Esophagus muscularis mucosa (tissue), 4 donors: ENCODE measurements around the gene MRPL48. TPM values are rescaled to one million over a fixed set of nuclear protein-coding genes. Genes with fewer than 3 reads are reported as not detected.
A peak's percentile ranks its signal among the peaks of the same experiment; 100 is the strongest.
"Not testable (repeated sequence)": the region's sequence is repeated elsewhere in the genome, so short reads cannot be mapped to it uniquely, and the experiment has no call there.

Experiments
- DNase-seq: peaks from one replicate; pipeline ENCODE4 v3.0.0-alpha.2; 2017; ENCODE audit errors: extremely low spot score
- H3K27ac ChIP-seq, 4 donors: fragments of 200-600 bp; sonication (generic); replicated peaks in 1 of 4; 1 replicate in 3 of 4; 2 replicates in 1 of 4; pipeline ENCODE4 v1.5.1; 2016 to 2019; ENCODE audit warnings: mild to moderate bottlenecking in 1 of 4
- H3K27me3 ChIP-seq, 4 donors: fragments of 200-600 bp; sonication (generic); one replicate each; pipeline versions ENCODE4 v1.5.1 to v1.6.0; 2016 to 2019
- H3K36me3 ChIP-seq, 4 donors: fragments of 200-600 bp; sonication (generic); one replicate each; pipeline ENCODE4 v1.5.1; 2016 to 2019
- H3K4me1 ChIP-seq, 4 donors: fragments of 200-600 bp; sonication (generic); one replicate each; pipeline ENCODE4 v1.5.1; 2016 to 2019
- H3K4me3 ChIP-seq, 4 donors: fragments of 200-600 bp; sonication (generic); 1 replicate in 2 of 4; 2 replicates in 2 of 4; pipeline ENCODE4 v1.5.1; 2016 to 2019; ENCODE audit warnings: mild to moderate bottlenecking in 4 of 4, moderate library complexity in 1 of 4
- H3K9me3 ChIP-seq, 4 donors: fragments of 200-600 bp; sonication (generic); 1 replicate in 3 of 4; 2 replicates in 1 of 4; pipeline ENCODE4 v1.5.1; 2016 to 2019
- EP300 ChIP-seq: sonication (generic); formaldehyde crosslinking; IDR thresholded peaks from one replicate; pipeline ENCODE4 v1.6.1; 2017; ENCODE audit warnings: antibody characterized with exemption
- POLR2A ChIP-seq: fragments of 450-650 bp; IDR thresholded peaks from one replicate; pipeline ENCODE4 v1.6.1; 2017; ENCODE audit warnings: antibody characterized with exemption, moderate library complexity, mild to moderate bottlenecking, low read depth
- POLR2AphosphoS5 ChIP-seq, 2 donors: sonication (generic); formaldehyde crosslinking; IDR thresholded peaks; one replicate each; pipeline ENCODE4 v1.6.1; 2017; ENCODE audit warnings: antibody characterized with exemption in 2 of 2
- WGBS: methylation state at CpG from one replicate; pipeline ENCODE4 v1.1.5; 2018; 5-methylcytosine and 5-hydroxymethylcytosine counted together
- intact Hi-C: fragments of 100-400 bp; cut with DNase I; formaldehyde crosslinking; loops from one replicate; pipeline ENCODE4 v1.15.1; 2023
- total RNA-seq, 4 donors: library from RNA; depleted of rRNA; stranded (reverse); fragments of >200 nt; gene quantifications; one replicate each; pipeline versions ENCODE4 v1.1.0 to v1.2.1, GENCODE V29; 2016
- TF ChIP-seq, protein P1 (sequence below), 3 experiments: fragments of 200-600 bp in 2 of 3; fragments of 450-650 bp in 1 of 3; sonication (generic) in 2 of 3; IDR thresholded peaks; one replicate each; pipeline ENCODE4 v1.5.1; 2017 to 2019; ENCODE audit warnings: antibody characterized with exemption in 3 of 3, mild to moderate bottlenecking in 2 of 3, moderate library complexity in 1 of 3

MRPL48 gene
- total RNA-seq, 4 donors from 2014 or later, result 8.9 to 18.4 (median 11.5) TPM

DNA sequence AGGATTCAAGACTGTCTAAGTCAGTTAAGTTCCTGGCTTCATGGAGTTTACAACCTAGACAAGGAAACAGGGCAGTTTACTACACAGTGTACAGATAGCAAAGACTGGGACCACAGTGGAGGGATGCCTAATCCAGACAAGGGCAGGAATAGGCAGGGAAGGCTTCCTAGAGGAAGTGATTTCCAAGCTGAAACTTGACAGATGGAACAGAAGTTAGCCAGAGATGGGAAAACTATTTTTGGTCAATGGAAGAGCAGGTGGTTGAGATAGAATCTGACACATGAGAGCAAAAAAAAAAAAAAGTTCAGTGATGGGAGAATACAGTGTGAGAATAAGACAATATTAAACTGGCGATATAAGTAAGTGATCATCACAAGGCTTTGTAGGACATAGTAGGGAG lies 87.7 kb downstream of the MRPL48 start:
- TF ChIP-seq POLR2AphosphoS5 (IDR thresholded peaks at IDR 0.05), result no peak
- TF ChIP-seq EP300, result no peak
- TF ChIP-seq POLR2A, result no peak
- TF ChIP-seq, protein P1, sequence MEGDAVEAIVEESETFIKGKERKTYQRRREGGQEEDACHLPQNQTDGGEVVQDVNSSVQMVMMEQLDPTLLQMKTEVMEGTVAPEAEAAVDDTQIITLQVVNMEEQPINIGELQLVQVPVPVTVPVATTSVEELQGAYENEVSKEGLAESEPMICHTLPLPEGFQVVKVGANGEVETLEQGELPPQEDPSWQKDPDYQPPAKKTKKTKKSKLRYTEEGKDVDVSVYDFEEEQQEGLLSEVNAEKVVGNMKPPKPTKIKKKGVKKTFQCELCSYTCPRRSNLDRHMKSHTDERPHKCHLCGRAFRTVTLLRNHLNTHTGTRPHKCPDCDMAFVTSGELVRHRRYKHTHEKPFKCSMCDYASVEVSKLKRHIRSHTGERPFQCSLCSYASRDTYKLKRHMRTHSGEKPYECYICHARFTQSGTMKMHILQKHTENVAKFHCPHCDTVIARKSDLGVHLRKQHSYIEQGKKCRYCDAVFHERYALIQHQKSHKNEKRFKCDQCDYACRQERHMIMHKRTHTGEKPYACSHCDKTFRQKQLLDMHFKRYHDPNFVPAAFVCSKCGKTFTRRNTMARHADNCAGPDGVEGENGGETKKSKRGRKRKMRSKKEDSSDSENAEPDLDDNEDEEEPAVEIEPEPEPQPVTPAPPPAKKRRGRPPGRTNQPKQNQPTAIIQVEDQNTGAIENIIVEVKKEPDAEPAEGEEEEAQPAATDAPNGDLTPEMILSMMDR (IDR thresholded peaks at IDR 0.05), result no peak
- no peaks in the 10 kb centered on the region for H3K9me3 ChIP-seq
- peaks cover 5 to 50% (median 33%) of the 10 kb centered on the region in 4 donors for H3K36me3 ChIP-seq
- H3K4me1 ChIP-seq, result peaks cover 16 to 37% (median 31%) of the 10 kb centered on the region in 4 donors
- intact Hi-C loops, result loop anchor here (5.0 kb wide), 1 partner anchor 88 kb away; the partner anchor contains the start of gene MRPL48
- peak overlapping the region; percentile 72 to 93 (median 82) for H3K4me3 ChIP-seq
- peak overlapping the region in 3 of 4 donors; percentile 85 to 92 (median 87) for H3K27ac ChIP-seq
- no peaks in the 10 kb centered on the region for H3K27me3 ChIP-seq
- DNase-seq, result no peak
- 91% methylated on average over 1 of the region's 1 CpG for WGBS

DNA sequence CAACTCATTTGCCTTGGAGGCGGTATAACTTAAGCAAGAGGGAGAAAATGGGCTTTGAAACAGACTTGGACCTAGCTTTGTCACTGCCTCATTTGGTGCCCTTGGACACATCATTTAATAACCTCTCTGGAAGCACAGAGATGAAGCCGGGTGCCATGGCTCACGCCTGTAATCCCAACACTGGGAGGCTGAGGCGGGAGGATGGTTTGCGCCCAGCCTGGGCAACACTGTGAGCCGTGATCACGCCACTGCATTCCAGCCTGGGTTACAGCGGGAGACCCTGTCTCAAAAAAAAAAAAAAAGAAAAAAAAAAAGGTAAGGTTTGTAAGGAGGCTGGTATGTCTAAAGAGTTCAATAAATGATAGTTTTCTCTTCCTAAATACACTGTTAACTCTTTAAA lies 88.2 kb downstream of the MRPL48 start:
- peak overlapping the region; percentile 72 to 93 (median 82) for H3K4me3 ChIP-seq
- intact Hi-C loops, result loop anchor here (5.0 kb wide), 1 partner anchor 89 kb away; the partner anchor contains the start of gene MRPL48
- 31% methylated on average over 8 of the region's 8 CpGs for WGBS
- peak overlapping the region; percentile 84 to 92 (median 86) for H3K27ac ChIP-seq
- TF ChIP-seq POLR2A, result no peak
- no peak for TF ChIP-seq EP300
- TF ChIP-seq POLR2AphosphoS5 (IDR thresholded peaks at IDR 0.05), result no peak
- TF ChIP-seq, protein P1 (IDR thresholded peaks at IDR 0.05), result no peak
- H3K36me3 ChIP-seq, result peaks cover 5 to 45% (median 33%) of the 10 kb centered on the region in 4 donors
- H3K9me3 ChIP-seq, result no peaks in the 10 kb centered on the region
- H3K27me3 ChIP-seq, result no peaks in the 10 kb centered on the region
- no peak for DNase-seq
- H3K4me1 ChIP-seq, result peaks cover 16 to 37% (median 31%) of the 10 kb centered on the region in 4 donors

DNA sequence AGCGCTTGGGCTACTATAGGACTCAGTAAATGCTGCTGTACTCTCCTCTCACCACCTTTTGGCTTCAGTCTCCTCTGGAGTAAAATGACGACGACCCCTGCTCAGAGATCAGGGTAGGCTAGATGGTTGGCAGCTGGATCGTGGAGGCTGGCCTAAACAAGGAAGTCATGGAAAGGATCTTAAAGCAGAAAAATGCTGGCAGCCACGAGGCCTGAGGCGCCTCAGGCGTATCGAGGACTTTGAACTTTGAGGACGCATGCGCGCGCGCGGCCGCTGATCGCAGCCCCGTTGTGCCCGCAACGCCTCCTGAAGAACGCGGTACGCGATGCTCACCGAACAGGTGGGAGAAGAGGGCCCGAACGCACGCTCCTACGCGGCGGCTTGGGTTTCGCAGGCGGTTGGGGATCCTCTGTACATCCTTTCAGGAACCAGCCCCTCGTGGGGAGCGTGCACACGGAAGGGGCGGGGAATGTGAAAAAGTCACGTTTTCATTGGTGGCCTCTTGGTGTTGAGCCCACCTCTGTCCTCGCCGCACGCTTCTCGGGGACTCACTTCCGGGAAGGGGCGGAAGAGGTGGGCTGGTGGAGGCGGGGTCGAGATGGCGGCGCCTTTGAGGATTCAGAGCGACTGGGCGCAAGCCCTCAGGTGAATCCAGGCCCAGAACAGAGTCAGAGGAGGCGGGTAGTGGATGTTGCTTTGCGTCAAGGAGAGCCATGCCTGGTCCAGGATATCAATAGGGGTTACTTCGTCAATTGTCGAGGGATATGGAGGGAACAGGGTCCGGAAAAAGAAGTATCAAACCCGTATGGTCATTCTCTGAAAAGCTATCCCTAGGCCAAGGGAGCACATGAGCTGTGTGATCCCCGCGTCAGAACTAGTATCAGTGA lies 89.0 kb downstream of the MRPL48 start, which contains the start of the genes COA4 and PAAF1:
COA4 (minus strand) TSS at position 423 of the 887 bp plus-strand sequence. CDS start 3,468 bp downstream, outside the sequence.
PAAF1 (plus strand) TSS at position 576 of the 887 bp plus-strand sequence; CDS start at position 599, 23 bp downstream.
- DNase-seq, result peak; percentile 98
- peak within 1 kb of the TSS; percentile 72 to 93 (median 82) for H3K4me3 ChIP-seq
- no peaks in the 10 kb centered on the region for H3K27me3 ChIP-seq
- H3K27ac ChIP-seq, result peak within 1 kb of the TSS; percentile 84 to 92 (median 86)
- H3K4me1 ChIP-seq, result peaks cover 16 to 37% (median 31%) of the 10 kb centered on the region in 4 donors
- intact Hi-C loops, result loop anchor here (5.0 kb wide), 1 partner anchor 89 kb away; the partner anchor contains the start of gene MRPL48
- TF ChIP-seq, protein P1 (IDR thresholded peaks at IDR 0.05), result no peak
- TF ChIP-seq EP300 (no peak), POLR2A (no peak), POLR2AphosphoS5 (IDR thresholded peaks at IDR 0.05) (peak; percentile 85 to 87)
- no peaks in the 10 kb centered on the region for H3K9me3 ChIP-seq
- under 1% methylated on average over 35 of the region's 57 CpGs for WGBS
- peaks cover 5 to 37% (median 27%) of the 10 kb centered on the region in 4 donors for H3K36me3 ChIP-seq

DNA sequence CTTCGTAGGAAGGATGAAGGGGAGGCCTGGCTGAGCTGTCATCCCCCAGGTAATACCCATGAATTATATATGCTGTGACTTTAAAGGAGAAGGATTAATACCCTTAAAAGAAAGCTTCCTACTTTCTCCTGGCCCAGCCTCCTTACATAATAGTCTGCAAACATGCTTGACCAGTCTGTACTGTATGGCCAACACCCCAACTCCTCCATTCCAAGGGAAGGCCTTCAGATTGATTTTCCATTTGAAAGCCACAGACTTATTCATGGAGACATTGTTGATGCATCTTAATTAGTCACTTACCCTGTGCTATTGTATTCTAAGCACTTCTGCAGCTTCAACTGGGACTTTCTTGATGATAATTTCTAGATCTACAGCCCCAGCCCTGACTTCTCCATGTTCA lies 91.1 kb downstream of the MRPL48 start:
- H3K36me3 ChIP-seq, result peaks cover 0 to 25% (median 11%) of the 10 kb centered on the region in 4 donors
- intact Hi-C loops, result loop anchor here (5.0 kb wide), 1 partner anchor 91 kb away; the partner anchor contains the start of gene MRPL48
- no peak overlapping the region for H3K4me3 ChIP-seq
- H3K27me3 ChIP-seq, result no peaks in the 10 kb centered on the region
- no peak for DNase-seq
- H3K4me1 ChIP-seq, result peaks cover 16 to 37% (median 31%) of the 10 kb centered on the region in 4 donors
- TF ChIP-seq, protein P1 (IDR thresholded peaks at IDR 0.05), result no peak
- TF ChIP-seq POLR2AphosphoS5 (IDR thresholded peaks at IDR 0.05) (no peak), POLR2A (no peak), EP300 (no peak)
- H3K9me3 ChIP-seq, result no peaks in the 10 kb centered on the region
- WGBS, result 88% methylated on average over 1 of the region's 1 CpG
- no peak overlapping the region for H3K27ac ChIP-seq

DNA sequence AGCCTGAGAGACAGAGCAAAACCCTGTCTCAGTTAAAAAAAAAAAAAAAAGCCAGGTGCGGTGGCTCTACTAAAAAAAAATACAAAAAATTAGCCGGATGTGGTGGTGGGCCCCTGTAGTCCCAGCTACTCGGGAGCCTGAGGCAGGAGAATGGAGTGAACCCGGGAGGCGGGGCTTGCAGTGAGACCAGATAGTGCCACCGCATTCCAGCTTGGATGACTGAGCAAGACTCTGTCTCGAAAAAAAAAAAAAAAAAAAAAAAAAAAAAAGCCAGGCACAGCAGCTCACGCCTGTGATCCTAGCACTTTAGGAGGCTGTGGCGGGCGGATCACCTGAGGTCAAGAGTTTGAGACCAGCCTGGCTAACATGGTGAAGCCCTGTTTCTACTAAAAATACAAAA lies 92.8 kb downstream of the MRPL48 start:
- DNase-seq, H3K27ac ChIP-seq, intact Hi-C loops, H3K27me3 ChIP-seq, H3K4me3 ChIP-seq, H3K9me3 ChIP-seq: not testable (repeated sequence)
- H3K36me3 ChIP-seq, result peaks cover 0 to 21% (median 9%) of the 10 kb centered on the region in 4 donors
- peaks cover 11 to 21% (median 18%) of the 10 kb centered on the region in 4 donors for H3K4me1 ChIP-seq
- WGBS, result 81% methylated on average over 10 of the region's 10 CpGs
